Measurements from ENCODE around the gene TENM4.

DNA sequence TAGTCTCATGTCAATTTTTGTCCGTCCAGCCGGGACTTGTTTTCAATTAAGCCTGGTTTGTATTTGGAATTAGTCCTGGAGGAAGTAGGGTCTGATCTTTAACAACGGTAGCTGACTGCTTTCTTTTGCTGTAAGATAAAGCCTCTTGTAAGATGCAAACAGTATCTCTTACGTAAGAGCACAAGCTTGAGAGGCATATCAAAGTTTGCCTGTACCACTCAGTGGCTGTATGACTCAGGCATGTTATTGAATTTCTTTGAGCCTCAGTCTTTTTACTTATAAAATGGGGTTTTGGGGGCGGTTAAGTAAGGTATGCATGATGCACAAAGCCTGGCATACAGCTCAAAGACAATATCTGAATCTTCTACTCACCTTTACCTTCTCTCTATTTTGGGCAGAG is 667.8 kb downstream of the TENM4 start:
- TF ChIP-seq, protein P1, sequence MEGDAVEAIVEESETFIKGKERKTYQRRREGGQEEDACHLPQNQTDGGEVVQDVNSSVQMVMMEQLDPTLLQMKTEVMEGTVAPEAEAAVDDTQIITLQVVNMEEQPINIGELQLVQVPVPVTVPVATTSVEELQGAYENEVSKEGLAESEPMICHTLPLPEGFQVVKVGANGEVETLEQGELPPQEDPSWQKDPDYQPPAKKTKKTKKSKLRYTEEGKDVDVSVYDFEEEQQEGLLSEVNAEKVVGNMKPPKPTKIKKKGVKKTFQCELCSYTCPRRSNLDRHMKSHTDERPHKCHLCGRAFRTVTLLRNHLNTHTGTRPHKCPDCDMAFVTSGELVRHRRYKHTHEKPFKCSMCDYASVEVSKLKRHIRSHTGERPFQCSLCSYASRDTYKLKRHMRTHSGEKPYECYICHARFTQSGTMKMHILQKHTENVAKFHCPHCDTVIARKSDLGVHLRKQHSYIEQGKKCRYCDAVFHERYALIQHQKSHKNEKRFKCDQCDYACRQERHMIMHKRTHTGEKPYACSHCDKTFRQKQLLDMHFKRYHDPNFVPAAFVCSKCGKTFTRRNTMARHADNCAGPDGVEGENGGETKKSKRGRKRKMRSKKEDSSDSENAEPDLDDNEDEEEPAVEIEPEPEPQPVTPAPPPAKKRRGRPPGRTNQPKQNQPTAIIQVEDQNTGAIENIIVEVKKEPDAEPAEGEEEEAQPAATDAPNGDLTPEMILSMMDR (IDR thresholded peaks at IDR 0.05): no peak
- TF ChIP-seq POLR2AphosphoS5 (IDR thresholded peaks at IDR 0.05) (no peak), POLR2A (IDR thresholded peaks at IDR 0.05) (no peak), EP300 (IDR thresholded peaks at IDR 0.05) (no peak)
